Panc1 (cell line): ENCODE measurements around the gene ARHGAP18.

ENCODE experiments used
- CTCF ChIP-seq: fragments of 450-650 bp; IDR thresholded peaks from 2 replicates; pipeline ENCODE4 v1.5.1; 2017; ENCODE audit warnings: mild to moderate bottlenecking
- POLR2AphosphoS5 ChIP-seq: IDR thresholded peaks from 2 replicates; pipeline ENCODE4 v1.6.1; 2012; ENCODE audit warnings: mild to moderate bottlenecking, low read depth, low read length, moderate library complexity
- REST ChIP-seq, 2 experiments: IDR thresholded peaks; 2 replicates each; pipeline ENCODE4 v1.6.1; 2011 to 2012; ENCODE audit warnings: low read depth in 2 of 2, control low read depth in 1 of 2, low read length in 1 of 2, mild to moderate bottlenecking in 1 of 2, moderate library complexity in 1 of 2; ENCODE audit not compliant: insufficient read depth in 1 of 2
- SIN3A ChIP-seq: IDR thresholded peaks from 2 replicates; pipeline ENCODE4 v1.6.1; 2012; ENCODE audit warnings: low read depth, mild to moderate bottlenecking, low read length, moderate library complexity, borderline replicate concordance; ENCODE audit not compliant: insufficient read depth
- TCF7L2 ChIP-seq: IDR thresholded peaks from 2 replicates; pipeline ENCODE4 v1.6.1; 2011; ENCODE audit warnings: mild to moderate bottlenecking, low read depth, low read length, inconsistent platforms

- TF ChIP-seq CTCF (no peak), REST (IDR thresholded peaks at IDR 0.05; ENCODE audit: insufficient read depth in 1 of 2, low read depth in 2 of 2, low read length in 1 of 2) (no peak), SIN3A (no peak), TCF7L2 (no peak), POLR2AphosphoS5 (no peak)
These were observed 157.6 kb downstream of the ARHGAP18 start for GRCh38 chr6:129552413-129552812.
